ENCODE measurements around the gene IL15RA.

GRCh38 chr10:6020826-6021225 is 43.5 kb upstream of the IL15RA start:
- TF ChIP-seq CTCF (IDR thresholded peaks at IDR 0.05; ENCODE audit: insufficient read depth, low read length, poor library complexity, severe bottlenecking), result no peak
- TF ChIP-seq EZH2phosphoT487 (conservative IDR thresholded peaks at IDR 0.05; ENCODE audit: low read length), result no peak
